Measurements from ENCODE around the gene IER3IP1. TPM values are rescaled to one million over a fixed set of nuclear protein-coding genes. Genes with fewer than 3 reads are reported as not detected.
"Not testable (repeated sequence)": the region's sequence is repeated elsewhere in the genome, so short reads cannot be mapped to it uniquely, and the experiment has no call there.

Gene IER3IP1
- 10 to 100 TPM; 13.3 to 14.4 TPM for total RNA-seq

DNA sequence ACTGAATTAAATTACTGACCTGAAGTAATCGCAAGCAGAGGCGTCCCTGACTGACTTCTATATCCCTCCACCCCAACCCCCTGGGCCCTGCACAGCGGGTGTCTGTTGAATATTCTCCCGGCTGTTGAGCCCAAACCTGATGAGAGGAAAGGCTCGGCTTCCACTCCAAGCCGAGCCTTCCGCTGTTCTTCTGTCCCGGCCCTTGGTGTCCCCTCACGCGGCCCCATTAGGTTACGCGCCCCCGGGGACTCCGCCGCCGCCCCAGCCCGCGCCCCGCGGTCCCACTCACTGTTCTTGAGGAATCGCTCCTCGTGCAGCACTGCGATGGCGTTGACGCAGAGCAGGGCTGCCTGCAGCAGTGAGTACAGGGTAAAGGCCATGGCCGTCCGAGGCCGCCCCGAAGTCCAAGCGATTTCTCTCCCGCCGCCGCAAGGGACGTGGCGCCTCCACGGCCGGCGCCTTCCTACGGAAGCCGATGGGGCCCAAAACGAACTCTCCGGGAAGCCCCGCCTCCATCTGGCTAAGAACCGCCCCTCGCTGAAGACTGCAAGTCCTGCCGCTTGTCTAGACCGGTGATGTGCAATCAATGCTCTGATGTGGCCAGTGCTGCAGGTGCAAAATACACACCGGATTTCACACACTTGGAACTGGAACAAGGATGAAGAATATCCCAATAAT, at the start of gene IER3IP1:
TSS of gene IER3IP1 (minus strand) at position 467 of the 678 bp plus-strand sequence. CDS start at position 380, 87 bp downstream.
- H3K27ac Mint-ChIP-seq: peak within 1 kb of the TSS; percentile 93
- ATAC-seq (replicated peaks in 1 of 2): peak; percentile 91 to 96
- peak; percentile 90 to 91 for DNase-seq
- no peaks in the 10 kb centered on the region for H3K9me3 Mint-ChIP-seq
- no peaks in the 10 kb centered on the region for H3K27me3 Mint-ChIP-seq (ENCODE audit: low read depth)
- no peaks in the 10 kb centered on the region for H3K4me1 Mint-ChIP-seq (ENCODE audit: low read depth)
- peak within 1 kb of the TSS in 1 of 2 donors; percentile 2 for H3K4me3 Mint-ChIP-seq
- H3K36me3 Mint-ChIP-seq (ENCODE audit: insufficient read depth in 2 of 2): no peaks in the 10 kb centered on the region

GRCh38 chr18:47215554-47216138, 39.5 kb upstream of the IER3IP1 start:
- Mint-ChIP-seq H3K4me3 (no peak overlapping the region), H3K4me1 (ENCODE audit: low read depth) (no peaks in the 10 kb centered on the region), H3K36me3 (ENCODE audit: insufficient read depth in 2 of 2) (no peaks in the 10 kb centered on the region), H3K9me3 (no peaks in the 10 kb centered on the region), H3K27ac (no peak overlapping the region), H3K27me3 (ENCODE audit: low read depth) (peaks cover 58% of the 10 kb centered on the region)
- DNase-seq (peak; percentile 15 to 31), ATAC-seq (replicated peaks in 1 of 2) (peak; percentile 64 to 72)

GRCh38 chr18:47209171-47209570, 33.0 kb upstream of the IER3IP1 start:
- DNase-seq: no peak
- H3K27ac Mint-ChIP-seq: no peak overlapping the region
- H3K27me3 Mint-ChIP-seq (ENCODE audit: low read depth): peaks cover 52% of the 10 kb centered on the region
- no peaks in the 10 kb centered on the region for H3K9me3 Mint-ChIP-seq
- H3K4me3 Mint-ChIP-seq: no peak overlapping the region
- no peak for ATAC-seq (replicated peaks in 1 of 2)
- H3K36me3 Mint-ChIP-seq (ENCODE audit: insufficient read depth in 2 of 2): no peaks in the 10 kb centered on the region
- H3K4me1 Mint-ChIP-seq (ENCODE audit: low read depth): peaks cover 5% of the 10 kb centered on the region

- DNase-seq (no peak), ATAC-seq (replicated peaks in 1 of 2) (no peak)
- H3K27ac Mint-ChIP-seq: no peak overlapping the region
- H3K9me3 Mint-ChIP-seq: no peaks in the 10 kb centered on the region
- peaks cover 5% of the 10 kb centered on the region for H3K4me1 Mint-ChIP-seq (ENCODE audit: low read depth)
- no peaks in the 10 kb centered on the region for H3K36me3 Mint-ChIP-seq (ENCODE audit: insufficient read depth in 2 of 2)
- peaks cover 41% of the 10 kb centered on the region for H3K27me3 Mint-ChIP-seq (ENCODE audit: low read depth)
- no peak overlapping the region for H3K4me3 Mint-ChIP-seq
Observed at GRCh38 chr18:47206945-47207637, 30.9 kb upstream of the IER3IP1 start.

DNA sequence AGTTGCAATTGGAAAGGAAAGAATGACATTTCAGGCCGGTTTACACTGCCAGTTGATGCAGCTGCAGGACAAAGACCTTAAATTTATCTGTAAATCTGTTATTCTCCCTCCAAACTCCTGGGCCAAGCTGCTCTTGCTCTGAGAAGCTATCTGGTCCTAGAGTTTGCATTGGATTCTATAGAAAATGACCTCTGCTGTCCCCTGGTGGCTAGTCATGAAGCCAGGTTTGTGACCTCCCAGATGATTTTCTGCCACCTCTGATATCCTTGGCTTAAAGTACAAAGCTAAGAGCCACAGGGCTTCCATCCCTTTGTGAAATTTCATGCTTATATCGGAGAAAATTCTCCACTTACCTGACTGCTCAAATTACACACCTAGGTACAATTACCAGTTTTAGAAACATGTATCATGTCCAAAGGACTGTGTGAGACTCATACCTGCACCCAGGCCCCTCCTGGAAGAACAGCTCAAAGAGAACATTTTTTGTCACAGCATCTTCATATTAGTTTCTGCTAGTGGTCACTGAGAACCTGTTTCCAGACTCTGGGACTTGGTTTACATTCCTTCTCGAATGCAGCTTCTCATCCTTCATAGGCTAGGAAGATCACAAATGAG, 28.9 kb upstream of the IER3IP1 start:
- no peaks in the 10 kb centered on the region for H3K9me3 Mint-ChIP-seq
- peaks cover 29% of the 10 kb centered on the region for H3K27me3 Mint-ChIP-seq (ENCODE audit: low read depth)
- DNase-seq: peak; percentile 31 to 42
- ATAC-seq (replicated peaks in 1 of 2): peak in 1 of 2 donors; percentile 49
- no peak overlapping the region for H3K27ac Mint-ChIP-seq
- no peak overlapping the region for H3K4me3 Mint-ChIP-seq
- no peaks in the 10 kb centered on the region for H3K36me3 Mint-ChIP-seq (ENCODE audit: insufficient read depth in 2 of 2)
- H3K4me1 Mint-ChIP-seq (ENCODE audit: low read depth): peaks cover 3% of the 10 kb centered on the region

- H3K27ac Mint-ChIP-seq: no peak overlapping the region
- H3K27me3 Mint-ChIP-seq (ENCODE audit: low read depth): peaks cover 20% of the 10 kb centered on the region
- DNase-seq (no peak), ATAC-seq (replicated peaks in 1 of 2) (no peak)
- H3K9me3 Mint-ChIP-seq: no peaks in the 10 kb centered on the region
- no peak overlapping the region for H3K4me3 Mint-ChIP-seq
- H3K36me3 Mint-ChIP-seq (ENCODE audit: insufficient read depth in 2 of 2): no peaks in the 10 kb centered on the region
- H3K4me1 Mint-ChIP-seq (ENCODE audit: low read depth): no peaks in the 10 kb centered on the region
Observed at GRCh38 chr18:47203626-47204464, 27.7 kb upstream of the IER3IP1 start.

DNA sequence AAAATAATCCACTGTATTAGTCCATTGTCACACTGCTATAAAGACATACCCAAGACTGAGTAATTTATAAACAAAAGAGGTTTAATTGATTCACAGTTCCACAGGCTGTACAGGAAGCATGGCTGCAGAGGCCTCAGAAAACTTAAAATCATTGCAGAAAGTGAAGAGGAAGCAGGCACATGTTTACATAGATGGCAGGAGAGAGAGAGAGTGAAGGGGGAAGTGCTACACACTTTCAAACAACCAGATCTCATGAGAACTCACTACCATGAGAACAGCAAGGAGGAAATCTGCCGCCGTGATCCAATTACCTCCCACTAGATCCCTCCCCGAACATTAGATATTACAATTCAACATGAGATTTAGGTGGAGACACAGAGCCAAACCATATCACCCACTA, 19.8 kb upstream of the IER3IP1 start:
- not testable (repeated sequence) for H3K36me3 Mint-ChIP-seq (ENCODE audit: insufficient read depth in 2 of 2); H3K9me3 Mint-ChIP-seq; H3K4me1 Mint-ChIP-seq (ENCODE audit: low read depth); ATAC-seq (replicated peaks in 1 of 2); DNase-seq; H3K27ac Mint-ChIP-seq; H3K4me3 Mint-ChIP-seq
- H3K27me3 Mint-ChIP-seq (ENCODE audit: low read depth): peaks cover 30% of the 10 kb centered on the region

DNA sequence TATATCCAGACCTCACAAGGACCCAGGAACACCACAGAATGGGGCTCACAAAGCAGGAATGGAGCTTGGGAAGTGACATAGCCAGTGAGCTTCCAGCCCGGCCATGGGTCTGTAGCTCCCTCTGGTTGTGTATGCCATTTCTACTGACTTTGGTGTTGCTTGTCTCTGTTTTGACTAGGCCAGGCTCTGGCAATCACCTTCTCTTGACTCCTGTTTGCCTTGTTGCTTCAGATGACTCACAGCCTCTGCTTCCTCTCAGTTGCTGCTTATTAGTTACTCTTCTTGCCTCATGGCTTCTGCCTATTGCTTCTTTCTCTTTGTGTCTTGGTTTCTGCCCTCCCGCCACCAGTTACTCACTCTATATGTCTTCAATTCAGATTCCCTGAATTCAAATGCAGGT, 15.8 kb upstream of the IER3IP1 start:
- H3K27ac Mint-ChIP-seq: no peak overlapping the region
- H3K4me3 Mint-ChIP-seq: no peak overlapping the region
- H3K27me3 Mint-ChIP-seq (ENCODE audit: low read depth): peaks cover 23% of the 10 kb centered on the region
- peaks cover 0 to 2% of the 10 kb centered on the region in 2 donors for H3K9me3 Mint-ChIP-seq
- peaks cover 5% of the 10 kb centered on the region for H3K4me1 Mint-ChIP-seq (ENCODE audit: low read depth)
- ATAC-seq (replicated peaks in 1 of 2): peak; percentile 75
- H3K36me3 Mint-ChIP-seq (ENCODE audit: insufficient read depth in 2 of 2): no peaks in the 10 kb centered on the region
- peak; percentile 5 to 7 for DNase-seq

DNA sequence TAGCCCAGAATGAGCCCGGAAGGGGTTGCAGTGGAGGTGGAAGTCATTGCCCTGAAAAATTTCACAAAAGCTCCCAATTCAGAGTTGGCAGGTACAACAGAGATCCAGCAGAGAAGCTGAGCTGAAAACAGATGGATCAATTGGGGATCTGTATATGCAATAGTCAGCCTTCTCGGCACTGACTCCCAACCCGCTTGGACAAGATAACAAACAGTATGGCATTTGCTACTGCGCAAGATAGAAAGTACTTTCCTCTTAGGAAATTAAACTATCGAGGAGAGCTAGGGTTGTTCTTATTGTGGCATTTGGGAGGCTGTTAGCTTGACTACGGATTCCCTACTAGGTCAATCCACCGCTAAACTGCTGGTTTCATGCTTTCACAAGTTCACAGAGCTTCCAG, 11.6 kb upstream of the IER3IP1 start:
- no peak for ATAC-seq (replicated peaks in 1 of 2)
- Mint-ChIP-seq H3K36me3 (ENCODE audit: insufficient read depth in 2 of 2) (peaks cover 0 to 2% of the 10 kb centered on the region in 2 donors), H3K27ac (no peak overlapping the region), H3K27me3 (ENCODE audit: low read depth) (peaks cover 19% of the 10 kb centered on the region), H3K4me1 (ENCODE audit: low read depth) (peaks cover 5% of the 10 kb centered on the region), H3K9me3 (peaks cover 3 to 9% of the 10 kb centered on the region in 2 donors), H3K4me3 (no peak overlapping the region)
- DNase-seq: no peak

DNA sequence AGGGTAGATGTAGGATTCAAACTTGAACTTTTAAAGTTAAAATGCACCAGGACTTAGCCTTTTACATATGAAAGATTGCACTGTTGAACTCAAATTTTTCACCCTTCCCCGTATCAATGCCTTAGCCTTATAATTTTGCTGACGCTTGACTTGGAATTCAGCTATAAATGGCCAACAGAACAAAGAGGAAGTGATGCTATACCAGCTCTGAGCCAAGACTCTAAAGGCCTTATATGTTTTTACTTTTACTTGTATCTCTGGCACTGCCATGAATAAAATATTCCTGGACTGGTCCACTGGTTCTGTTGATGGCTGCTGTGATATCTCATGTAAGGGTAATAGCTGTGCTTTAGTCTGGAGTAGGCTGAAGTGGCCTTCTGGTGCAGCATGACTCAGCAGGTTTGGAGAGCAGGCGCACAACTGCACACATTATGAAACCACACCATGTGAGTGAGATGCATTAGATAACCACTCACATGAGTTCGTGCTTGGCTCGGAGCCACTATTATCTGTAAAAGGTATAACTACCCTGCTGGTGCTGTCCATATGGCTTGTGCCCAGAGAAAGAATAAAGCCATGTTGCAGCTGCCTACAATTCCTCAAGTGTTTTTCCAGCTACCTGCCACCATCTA, 8.4 kb upstream of the IER3IP1 start:
- Mint-ChIP-seq H3K4me3 (no peak overlapping the region), H3K9me3 (peaks cover 3 to 10% of the 10 kb centered on the region in 2 donors), H3K27ac (no peak overlapping the region), H3K27me3 (ENCODE audit: low read depth) (peaks cover 12% of the 10 kb centered on the region), H3K36me3 (ENCODE audit: insufficient read depth in 2 of 2) (peaks cover 0 to 2% of the 10 kb centered on the region in 2 donors), H3K4me1 (ENCODE audit: low read depth) (no peaks in the 10 kb centered on the region)
- DNase-seq (no peak), ATAC-seq (replicated peaks in 1 of 2) (no peak)

DNA sequence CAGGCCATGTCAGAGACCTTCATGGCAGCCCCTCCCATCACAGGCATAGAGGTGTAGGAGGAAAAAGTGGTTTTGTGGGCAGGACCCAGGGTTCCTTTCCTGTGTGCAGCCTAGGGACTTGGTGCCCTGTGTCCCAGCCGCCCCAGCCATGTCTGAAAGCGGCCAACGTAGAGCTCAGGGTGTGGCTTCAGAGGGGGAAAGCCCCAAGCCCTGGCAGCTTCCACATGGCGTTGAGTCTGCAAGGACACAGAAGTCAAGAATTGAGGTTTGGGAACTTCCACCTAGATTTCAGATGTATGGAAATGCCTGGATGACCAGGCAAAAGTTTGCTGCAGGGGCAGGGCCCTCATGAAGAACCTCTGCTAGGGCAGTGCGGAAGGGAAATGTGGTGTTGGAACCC, 6.0 kb upstream of the IER3IP1 start:
- H3K27ac Mint-ChIP-seq; H3K4me3 Mint-ChIP-seq; H3K9me3 Mint-ChIP-seq; DNase-seq; ATAC-seq (replicated peaks in 1 of 2); H3K36me3 Mint-ChIP-seq (ENCODE audit: insufficient read depth in 2 of 2); H3K4me1 Mint-ChIP-seq (ENCODE audit: low read depth); H3K27me3 Mint-ChIP-seq (ENCODE audit: low read depth): not testable (repeated sequence)

DNA sequence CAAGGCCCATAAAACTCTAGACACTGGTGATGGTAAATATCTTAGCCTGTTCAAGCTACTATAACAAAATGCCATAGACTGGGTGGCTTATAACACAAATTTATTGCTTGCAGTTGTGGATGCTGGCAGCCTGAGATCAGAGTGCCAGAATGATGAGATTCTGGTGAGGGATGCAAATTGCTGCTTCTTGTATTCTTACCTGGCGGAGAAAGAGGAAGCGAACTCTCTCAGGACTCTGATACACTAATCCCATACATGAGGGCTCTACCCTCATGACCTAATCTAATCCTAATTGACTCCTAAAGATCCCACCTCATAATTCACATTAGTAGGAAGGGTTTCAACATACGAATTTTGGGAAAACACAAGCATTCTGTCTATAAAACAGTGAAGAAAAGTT, 4.6 kb upstream of the IER3IP1 start:
- peaks cover 2% of the 10 kb centered on the region for H3K27me3 Mint-ChIP-seq (ENCODE audit: low read depth)
- no peak overlapping the region for H3K27ac Mint-ChIP-seq
- DNase-seq: no peak
- no peak for ATAC-seq (replicated peaks in 1 of 2)
- H3K9me3 Mint-ChIP-seq: peaks cover 3 to 6% of the 10 kb centered on the region in 2 donors
- H3K4me3 Mint-ChIP-seq: no peak overlapping the region
- peaks cover 0 to 2% of the 10 kb centered on the region in 2 donors for H3K36me3 Mint-ChIP-seq (ENCODE audit: insufficient read depth in 2 of 2)
- no peaks in the 10 kb centered on the region for H3K4me1 Mint-ChIP-seq (ENCODE audit: low read depth)
